Measurements from ENCODE around the gene GPX5. TPM values are rescaled to one million over a fixed set of nuclear protein-coding genes. Genes with fewer than 3 reads are reported as not detected.

GPX5 gene
- total RNA-seq, 2 donors from 2014 or later: not detected

- Histone ChIP-seq H3K36me3 (no peaks in the 10 kb centered on the region), H3K27ac (no peak overlapping the region), H3K9me3 (no peaks in the 10 kb centered on the region), H3K4me3 (no peak overlapping the region), H3K4me1 (no peaks in the 10 kb centered on the region), H3K27me3 (no peaks in the 10 kb centered on the region)
- TF ChIP-seq, protein P1, sequence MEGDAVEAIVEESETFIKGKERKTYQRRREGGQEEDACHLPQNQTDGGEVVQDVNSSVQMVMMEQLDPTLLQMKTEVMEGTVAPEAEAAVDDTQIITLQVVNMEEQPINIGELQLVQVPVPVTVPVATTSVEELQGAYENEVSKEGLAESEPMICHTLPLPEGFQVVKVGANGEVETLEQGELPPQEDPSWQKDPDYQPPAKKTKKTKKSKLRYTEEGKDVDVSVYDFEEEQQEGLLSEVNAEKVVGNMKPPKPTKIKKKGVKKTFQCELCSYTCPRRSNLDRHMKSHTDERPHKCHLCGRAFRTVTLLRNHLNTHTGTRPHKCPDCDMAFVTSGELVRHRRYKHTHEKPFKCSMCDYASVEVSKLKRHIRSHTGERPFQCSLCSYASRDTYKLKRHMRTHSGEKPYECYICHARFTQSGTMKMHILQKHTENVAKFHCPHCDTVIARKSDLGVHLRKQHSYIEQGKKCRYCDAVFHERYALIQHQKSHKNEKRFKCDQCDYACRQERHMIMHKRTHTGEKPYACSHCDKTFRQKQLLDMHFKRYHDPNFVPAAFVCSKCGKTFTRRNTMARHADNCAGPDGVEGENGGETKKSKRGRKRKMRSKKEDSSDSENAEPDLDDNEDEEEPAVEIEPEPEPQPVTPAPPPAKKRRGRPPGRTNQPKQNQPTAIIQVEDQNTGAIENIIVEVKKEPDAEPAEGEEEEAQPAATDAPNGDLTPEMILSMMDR (IDR thresholded peaks at IDR 0.05): no peak
- DNase-seq (ENCODE audit: low spot score): no peak
Observed at GRCh38 chr6:28486988-28487742, 38.5 kb upstream of the GPX5 start.

- no peak for DNase-seq (ENCODE audit: low spot score)
- H3K4me1 ChIP-seq: no peaks in the 10 kb centered on the region
- no peaks in the 10 kb centered on the region for H3K9me3 ChIP-seq
- H3K36me3 ChIP-seq: no peaks in the 10 kb centered on the region
- peak overlapping the region; percentile 16 to 39 for H3K4me3 ChIP-seq
- H3K27me3 ChIP-seq: no peaks in the 10 kb centered on the region
- TF ChIP-seq, protein P1 (IDR thresholded peaks at IDR 0.05): no peak
- no peak overlapping the region for H3K27ac ChIP-seq
Observed at GRCh38 chr6:28488916-28489365, 36.7 kb upstream of the GPX5 start.

- peak overlapping the region; percentile 16 to 39 for H3K4me3 ChIP-seq
- no peaks in the 10 kb centered on the region for H3K36me3 ChIP-seq
- DNase-seq (ENCODE audit: low spot score): no peak
- H3K27ac ChIP-seq: no peak overlapping the region
- TF ChIP-seq, protein P1 (IDR thresholded peaks at IDR 0.05): no peak
- no peaks in the 10 kb centered on the region for H3K27me3 ChIP-seq
- no peaks in the 10 kb centered on the region for H3K4me1 ChIP-seq
- no peaks in the 10 kb centered on the region for H3K9me3 ChIP-seq
Observed at GRCh38 chr6:28489366-28490204, 36.1 kb upstream of the GPX5 start.

DNA sequence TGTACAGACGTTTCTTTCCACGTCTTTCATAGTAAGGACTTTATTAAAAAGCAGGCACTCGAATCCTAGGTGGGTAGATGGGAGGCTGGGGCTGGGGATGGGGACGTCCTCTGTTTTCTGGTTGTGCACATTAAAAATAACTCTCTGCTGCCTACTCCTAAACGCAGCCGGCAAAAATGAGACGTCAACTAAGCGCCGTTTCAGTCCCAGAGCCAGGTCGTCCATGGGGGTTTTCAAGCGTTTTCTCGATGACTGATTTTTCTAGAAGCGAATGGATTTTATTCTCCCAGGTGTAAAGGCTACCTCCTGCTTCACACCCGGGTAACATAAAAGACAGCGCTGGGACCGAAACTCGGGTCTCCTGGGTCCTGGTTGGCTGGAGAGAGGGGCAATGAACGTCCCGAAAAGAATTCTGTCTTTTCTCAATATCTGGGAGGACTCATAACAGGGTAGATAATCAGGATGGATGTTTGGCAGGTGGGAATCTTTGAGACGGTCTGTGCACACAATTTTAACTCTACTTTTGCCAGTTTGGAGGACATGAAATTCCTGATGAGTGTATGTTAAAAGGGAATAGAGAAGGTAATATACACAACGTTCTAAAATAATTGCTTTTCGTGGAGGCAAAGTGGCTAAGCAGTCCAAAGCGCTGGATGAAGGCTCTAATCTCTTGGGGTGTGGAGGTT lies 35.3 kb upstream of the GPX5 start:
- TF ChIP-seq, protein P1 (IDR thresholded peaks at IDR 0.05): no peak
- H3K4me1 ChIP-seq: no peaks in the 10 kb centered on the region
- H3K27ac ChIP-seq: no peak overlapping the region
- no peak for DNase-seq (ENCODE audit: low spot score)
- H3K36me3 ChIP-seq: no peaks in the 10 kb centered on the region
- H3K27me3 ChIP-seq: no peaks in the 10 kb centered on the region
- no peaks in the 10 kb centered on the region for H3K9me3 ChIP-seq
- peak overlapping the region; percentile 16 to 39 for H3K4me3 ChIP-seq

GRCh38 chr6:28491984-28492317 lies 33.7 kb upstream of the GPX5 start:
- TF ChIP-seq, protein P1 (IDR thresholded peaks at IDR 0.05): no peak
- H3K4me1 ChIP-seq: no peaks in the 10 kb centered on the region
- H3K9me3 ChIP-seq: no peaks in the 10 kb centered on the region
- no peak overlapping the region for H3K27ac ChIP-seq
- no peak overlapping the region for H3K4me3 ChIP-seq
- H3K27me3 ChIP-seq: no peaks in the 10 kb centered on the region
- H3K36me3 ChIP-seq: no peaks in the 10 kb centered on the region
- no peak for DNase-seq (ENCODE audit: low spot score)
